Parietal lobe (tissue), 2 donors: ENCODE results near the gene GLRX5. TPM values are rescaled to one million over a fixed set of nuclear protein-coding genes. Genes with fewer than 3 reads are reported as not detected.

Source experiments
- small RNA-seq: library from RNA; depleted of rRNA; stranded (forward); fragments of <200 nt; gene quantifications from one replicate; pipeline ENCODE3, GENCODE V24; 2014; ENCODE audit warnings: low replicate concordance
- total RNA-seq: library from RNA; depleted of rRNA; stranded (reverse); fragments of >200 nt; gene quantifications from one replicate; pipeline ENCODE4 v1.2.3, GENCODE V29; 2014

Gene GLRX5
- total RNA-seq: 18.5 TPM

GRCh38 chr14:95534299-95535225 is at the start of gene GLRX5:
GLRX5 (plus strand) TSS chr14:95535050; CDS start chr14:95535090, 40 bp downstream.

GRCh38 chr14:95516554-95517181 is 18.2 kb upstream of the GLRX5 start, which contains the start of gene SYNE3:
SYNE3 (minus strand) TSS chr14:95516650; CDS start chr14:95475821, 40,829 bp downstream.

Small RNAs within 50 kb of the gene (small RNA-seq; reads per million reads assigned to genes)
- 6.9 reads per million, percentile 88 among the genes with 10 or more reads in this experiment for gene SCARNA13

Other genes starting within 250 kb of the GLRX5 start
- gene CLMN, start 215.1 kb upstream of the GLRX5 start, total RNA-seq: 3.1 TPM
- 2.2 TPM for gene SYNE3, start 18.4 kb upstream of the GLRX5 start, total RNA-seq
- gene TCL1B, start 151.4 kb downstream of the GLRX5 start, total RNA-seq: not detected
- gene TCL1A, start 179.1 kb downstream of the GLRX5 start, total RNA-seq: not detected